HEK293 (cell line): ENCODE data around the gene GPT2.

Experiments
- TF ChIP-seq, protein P1 (sequence below): fragments of 450-650 bp; formaldehyde crosslinking; IDR thresholded peaks from 2 replicates; pipeline ENCODE4 v1.5.1; 2016; ENCODE audit warnings: missing biosample characterization, missing genetic modification characterization
- TF ChIP-seq, protein P2 (sequence below): fragments of 450-650 bp; formaldehyde crosslinking; IDR thresholded peaks from 2 replicates; pipeline ENCODE4 v1.5.1; 2016; ENCODE audit warnings: missing biosample characterization, missing genetic modification characterization, low read depth
- TF ChIP-seq, protein P3 (sequence below): fragments of 450-650 bp; formaldehyde crosslinking; IDR thresholded peaks from 2 replicates; pipeline ENCODE4 v1.5.1; 2016; ENCODE audit warnings: missing biosample characterization, missing genetic modification characterization

DNA sequence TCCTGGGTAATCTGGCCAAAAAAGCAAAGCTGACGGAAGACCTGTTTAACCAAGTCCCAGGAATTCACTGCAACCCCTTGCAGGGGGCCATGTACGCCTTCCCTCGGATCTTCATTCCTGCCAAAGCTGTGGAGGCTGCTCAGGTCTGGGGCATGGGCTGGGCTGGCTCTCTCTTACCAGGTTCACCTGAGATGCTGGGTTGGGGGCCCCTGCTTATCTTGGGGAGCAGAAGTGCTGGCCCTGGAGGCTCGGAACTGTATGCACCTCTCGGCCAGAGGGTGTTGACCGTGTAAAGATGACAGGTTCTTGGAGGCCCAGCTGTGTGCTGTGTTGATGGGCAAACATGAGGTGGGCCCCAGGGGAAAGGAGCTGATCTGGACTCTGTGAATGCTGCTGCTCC lies 40.2 kb downstream of the GPT2 start:
- TF ChIP-seq, protein P1, sequence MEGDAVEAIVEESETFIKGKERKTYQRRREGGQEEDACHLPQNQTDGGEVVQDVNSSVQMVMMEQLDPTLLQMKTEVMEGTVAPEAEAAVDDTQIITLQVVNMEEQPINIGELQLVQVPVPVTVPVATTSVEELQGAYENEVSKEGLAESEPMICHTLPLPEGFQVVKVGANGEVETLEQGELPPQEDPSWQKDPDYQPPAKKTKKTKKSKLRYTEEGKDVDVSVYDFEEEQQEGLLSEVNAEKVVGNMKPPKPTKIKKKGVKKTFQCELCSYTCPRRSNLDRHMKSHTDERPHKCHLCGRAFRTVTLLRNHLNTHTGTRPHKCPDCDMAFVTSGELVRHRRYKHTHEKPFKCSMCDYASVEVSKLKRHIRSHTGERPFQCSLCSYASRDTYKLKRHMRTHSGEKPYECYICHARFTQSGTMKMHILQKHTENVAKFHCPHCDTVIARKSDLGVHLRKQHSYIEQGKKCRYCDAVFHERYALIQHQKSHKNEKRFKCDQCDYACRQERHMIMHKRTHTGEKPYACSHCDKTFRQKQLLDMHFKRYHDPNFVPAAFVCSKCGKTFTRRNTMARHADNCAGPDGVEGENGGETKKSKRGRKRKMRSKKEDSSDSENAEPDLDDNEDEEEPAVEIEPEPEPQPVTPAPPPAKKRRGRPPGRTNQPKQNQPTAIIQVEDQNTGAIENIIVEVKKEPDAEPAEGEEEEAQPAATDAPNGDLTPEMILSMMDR (tag by site-specific recombination): no peak
- TF ChIP-seq, protein P2, sequence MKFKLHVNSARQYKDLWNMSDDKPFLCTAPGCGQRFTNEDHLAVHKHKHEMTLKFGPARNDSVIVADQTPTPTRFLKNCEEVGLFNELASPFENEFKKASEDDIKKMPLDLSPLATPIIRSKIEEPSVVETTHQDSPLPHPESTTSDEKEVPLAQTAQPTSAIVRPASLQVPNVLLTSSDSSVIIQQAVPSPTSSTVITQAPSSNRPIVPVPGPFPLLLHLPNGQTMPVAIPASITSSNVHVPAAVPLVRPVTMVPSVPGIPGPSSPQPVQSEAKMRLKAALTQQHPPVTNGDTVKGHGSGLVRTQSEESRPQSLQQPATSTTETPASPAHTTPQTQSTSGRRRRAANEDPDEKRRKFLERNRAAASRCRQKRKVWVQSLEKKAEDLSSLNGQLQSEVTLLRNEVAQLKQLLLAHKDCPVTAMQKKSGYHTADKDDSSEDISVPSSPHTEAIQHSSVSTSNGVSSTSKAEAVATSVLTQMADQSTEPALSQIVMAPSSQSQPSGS (tag by site-specific recombination): no peak
- TF ChIP-seq, protein P3, sequence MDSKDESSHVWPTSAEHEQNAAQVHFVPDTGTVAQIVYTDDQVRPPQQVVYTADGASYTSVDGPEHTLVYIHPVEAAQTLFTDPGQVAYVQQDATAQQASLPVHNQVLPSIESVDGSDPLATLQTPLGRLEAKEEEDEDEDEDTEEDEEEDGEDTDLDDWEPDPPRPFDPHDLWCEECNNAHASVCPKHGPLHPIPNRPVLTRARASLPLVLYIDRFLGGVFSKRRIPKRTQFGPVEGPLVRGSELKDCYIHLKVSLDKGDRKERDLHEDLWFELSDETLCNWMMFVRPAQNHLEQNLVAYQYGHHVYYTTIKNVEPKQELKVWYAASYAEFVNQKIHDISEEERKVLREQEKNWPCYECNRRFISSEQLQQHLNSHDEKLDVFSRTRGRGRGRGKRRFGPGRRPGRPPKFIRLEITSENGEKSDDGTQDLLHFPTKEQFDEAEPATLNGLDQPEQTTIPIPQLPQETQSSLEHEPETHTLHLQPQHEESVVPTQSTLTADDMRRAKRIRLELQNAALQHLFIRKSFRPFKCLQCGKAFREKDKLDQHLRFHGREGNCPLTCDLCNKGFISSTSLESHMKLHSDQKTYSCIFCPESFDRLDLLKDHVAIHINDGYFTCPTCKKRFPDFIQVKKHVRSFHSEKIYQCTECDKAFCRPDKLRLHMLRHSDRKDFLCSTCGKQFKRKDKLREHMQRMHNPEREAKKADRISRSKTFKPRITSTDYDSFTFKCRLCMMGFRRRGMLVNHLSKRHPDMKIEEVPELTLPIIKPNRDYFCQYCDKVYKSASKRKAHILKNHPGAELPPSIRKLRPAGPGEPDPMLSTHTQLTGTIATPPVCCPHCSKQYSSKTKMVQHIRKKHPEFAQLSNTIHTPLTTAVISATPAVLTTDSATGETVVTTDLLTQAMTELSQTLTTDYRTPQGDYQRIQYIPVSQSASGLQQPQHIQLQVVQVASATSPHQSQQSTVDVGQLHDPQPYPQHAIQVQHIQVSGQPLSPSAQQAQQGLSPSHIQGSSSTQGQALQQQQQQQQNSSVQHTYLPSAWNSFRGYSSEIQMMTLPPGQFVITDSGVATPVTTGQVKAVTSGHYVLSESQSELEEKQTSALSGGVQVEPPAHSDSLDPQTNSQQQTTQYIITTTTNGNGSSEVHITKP (tag by site-specific recombination): no peak
